HG02623 (cell line): Measurements from ENCODE around the gene GNAS-AS1.

Experiments
- ATAC-seq: cut with Tn5 transposase; IDR thresholded peaks from one replicate; pipeline ENCODE4 v1.9.1; 2021; ENCODE audit warnings: moderate library complexity; ENCODE audit not compliant: unreplicated experiment

The GNAS-AS1 gene

DNA sequence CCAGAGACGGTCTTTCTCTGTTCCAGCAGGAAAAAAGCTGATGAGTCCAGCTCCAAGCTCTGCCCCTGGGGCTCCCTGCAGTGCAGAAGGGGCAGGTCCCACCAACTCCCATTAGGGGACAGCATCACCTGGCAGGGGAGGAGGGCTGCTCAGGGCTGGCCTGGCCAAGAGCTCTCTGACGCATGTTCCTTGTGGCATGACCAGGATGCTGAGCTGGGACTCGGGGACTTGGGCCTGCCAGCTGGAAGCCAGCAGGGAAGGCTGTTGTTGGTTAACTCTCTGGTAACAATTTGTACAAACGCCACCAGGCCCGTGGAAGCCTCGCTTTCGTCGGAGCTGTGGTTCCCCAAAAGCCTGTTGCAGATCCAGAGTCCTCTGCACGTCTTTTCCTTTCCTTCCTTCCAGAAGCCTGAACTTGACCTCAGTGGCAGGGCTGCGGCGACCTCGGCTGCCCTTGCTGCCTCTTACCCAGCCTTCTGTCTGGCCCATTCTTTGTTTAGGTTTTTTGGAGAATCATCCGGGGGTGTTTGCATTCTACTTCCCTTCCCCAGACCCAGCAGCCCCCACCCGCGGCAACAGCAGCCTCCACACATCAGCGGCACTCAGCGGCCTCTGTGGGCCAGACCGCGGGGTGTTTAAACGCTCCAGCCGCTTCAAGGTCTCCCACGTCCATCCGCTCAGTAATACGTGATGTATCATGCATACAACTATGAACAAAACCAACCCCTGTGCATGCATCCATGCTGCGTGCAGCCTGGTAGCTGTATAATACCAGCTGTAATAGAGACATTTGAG is 63.3 kb downstream of the GNAS-AS1 start:
- no peak for ATAC-seq

DNA sequence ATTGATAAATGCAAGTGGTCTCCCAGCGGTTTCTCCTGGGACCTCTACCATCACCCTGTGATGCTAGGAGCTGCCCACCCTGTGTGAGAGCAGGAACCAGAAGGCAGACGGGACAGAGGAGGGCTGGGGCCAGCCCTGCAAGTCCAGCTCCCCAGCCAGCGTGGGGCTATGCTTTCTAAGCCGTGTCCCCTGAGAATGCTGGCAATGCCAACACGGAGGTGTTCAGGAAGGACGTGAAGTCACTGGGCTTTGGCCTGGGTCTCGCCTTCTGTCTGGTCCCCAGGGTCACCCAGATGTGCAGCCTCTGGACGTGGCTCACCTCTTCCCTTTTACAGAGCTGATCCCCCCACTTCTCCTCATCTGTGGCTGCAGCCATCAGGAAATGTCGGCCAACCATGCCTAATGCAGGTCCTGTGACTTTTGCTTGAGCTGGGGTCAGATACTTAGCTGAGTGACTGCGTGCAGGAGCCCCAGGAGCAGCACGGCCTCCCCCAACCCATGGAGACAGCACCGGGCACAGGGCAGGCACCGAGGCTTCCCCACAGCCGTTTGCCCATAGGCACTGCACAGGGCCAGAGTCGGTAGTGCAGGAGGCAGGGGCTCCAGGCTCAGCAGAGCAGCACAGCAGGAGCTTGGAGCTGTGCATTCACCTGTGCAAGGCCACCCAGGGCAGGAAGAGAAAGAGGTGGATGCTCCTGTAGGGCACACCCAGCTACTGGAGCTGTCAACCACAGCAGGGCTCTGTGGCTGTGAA is 66.2 kb downstream of the GNAS-AS1 start:
- no peak for ATAC-seq

DNA sequence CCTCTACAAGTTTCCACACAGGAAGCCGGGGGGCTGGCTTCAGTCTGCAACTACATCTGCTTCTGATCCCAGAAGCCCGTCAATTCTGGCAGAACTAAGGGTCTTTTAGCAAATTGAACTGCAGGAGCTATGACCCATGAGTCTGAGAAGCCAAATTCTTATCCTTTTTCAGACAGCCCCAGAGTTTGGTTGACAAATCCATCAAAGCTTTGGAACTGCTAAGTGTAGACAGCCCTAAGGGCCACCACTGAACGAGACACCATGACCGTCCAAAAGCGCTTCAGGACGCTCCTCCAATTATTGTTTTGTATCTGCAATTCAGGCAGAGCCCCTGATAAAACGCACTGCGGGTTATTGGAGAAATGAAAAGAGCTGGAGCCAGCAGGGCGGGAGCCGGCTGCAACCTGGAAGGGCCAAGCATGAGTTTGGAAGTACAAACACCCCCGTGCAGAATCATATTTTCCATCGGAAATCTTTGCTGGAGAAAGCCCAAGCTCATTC is 67.1 kb downstream of the GNAS-AS1 start:
- ATAC-seq, result no peak

DNA sequence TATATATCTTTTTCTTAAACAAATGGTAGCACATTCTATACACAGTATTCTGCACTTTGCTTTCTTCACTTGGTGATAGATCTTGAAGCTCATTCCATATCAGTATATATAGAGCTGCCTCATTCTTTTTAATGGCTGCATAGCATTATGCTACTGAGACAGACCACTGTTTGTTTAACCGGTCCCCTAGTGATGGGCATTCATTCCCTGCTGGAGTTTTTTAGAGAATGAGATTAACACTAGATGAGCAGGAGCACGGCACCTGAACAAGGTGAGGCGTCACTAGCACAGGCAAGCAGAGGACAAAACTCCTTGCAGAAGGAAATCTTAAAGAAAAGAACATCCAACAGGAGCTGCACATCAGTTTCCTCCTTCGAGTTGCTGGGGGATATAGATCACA is 69.6 kb downstream of the GNAS-AS1 start:
- no peak for ATAC-seq

DNA sequence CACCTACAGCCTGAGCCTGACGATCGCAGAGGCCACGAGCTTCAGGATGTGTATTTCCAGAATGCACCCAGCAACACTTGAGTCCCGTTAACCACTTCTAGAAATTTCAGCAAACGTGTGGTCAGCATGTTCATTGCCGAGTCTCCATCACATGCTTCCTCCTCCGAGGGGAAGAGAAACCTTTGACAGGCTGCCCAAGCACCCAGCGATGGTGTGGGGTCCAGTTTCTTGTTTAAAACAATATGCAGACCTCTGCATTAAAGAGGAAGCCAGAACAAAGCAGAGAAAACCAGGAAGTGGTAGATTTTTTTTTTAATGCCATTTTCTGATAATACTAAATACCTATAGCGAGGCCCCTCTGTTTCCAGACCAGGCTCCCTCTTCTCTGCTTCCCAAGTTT is 71.9 kb downstream of the GNAS-AS1 start:
- ATAC-seq, result no peak

DNA sequence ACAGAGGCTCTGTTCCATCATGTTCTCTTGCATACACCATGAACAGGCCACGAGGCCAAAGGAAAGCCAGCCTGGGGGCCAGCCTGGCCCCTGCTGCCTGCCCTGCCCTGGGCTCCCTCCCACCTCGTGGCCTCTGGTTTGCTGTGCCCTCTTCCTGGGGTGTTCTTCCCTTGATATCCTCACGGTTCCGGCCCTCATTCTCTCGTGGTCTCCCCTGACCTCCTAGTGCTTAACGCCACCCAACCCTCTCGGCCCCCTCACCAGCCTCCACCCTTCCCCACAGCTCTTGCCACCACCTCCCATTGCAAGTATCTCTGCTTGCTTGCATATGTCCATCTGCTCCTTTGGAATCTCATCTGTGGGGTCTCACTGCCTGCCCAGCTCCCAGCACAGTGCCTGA is 73.0 kb downstream of the GNAS-AS1 start:
- ATAC-seq, result no peak

DNA sequence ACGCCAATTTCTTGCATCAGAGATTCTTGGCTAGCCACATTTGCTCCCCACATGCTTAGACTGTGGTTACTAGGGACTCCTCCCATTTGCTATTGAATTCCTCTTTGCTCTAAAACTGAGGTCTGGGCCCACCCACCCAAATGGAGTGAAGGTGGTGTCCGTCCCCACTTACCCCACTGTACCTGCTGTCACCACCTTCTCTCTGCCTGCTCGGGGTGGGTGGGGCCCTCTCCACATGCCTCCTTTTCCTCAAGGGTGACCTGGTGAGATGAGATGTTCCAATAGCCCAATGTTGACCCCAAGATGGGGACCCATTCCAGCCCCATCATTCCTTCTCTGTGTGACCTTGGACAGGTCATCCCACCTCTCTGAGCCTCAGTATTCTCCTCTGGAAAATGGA is 74.6 kb downstream of the GNAS-AS1 start:
- no peak for ATAC-seq

DNA sequence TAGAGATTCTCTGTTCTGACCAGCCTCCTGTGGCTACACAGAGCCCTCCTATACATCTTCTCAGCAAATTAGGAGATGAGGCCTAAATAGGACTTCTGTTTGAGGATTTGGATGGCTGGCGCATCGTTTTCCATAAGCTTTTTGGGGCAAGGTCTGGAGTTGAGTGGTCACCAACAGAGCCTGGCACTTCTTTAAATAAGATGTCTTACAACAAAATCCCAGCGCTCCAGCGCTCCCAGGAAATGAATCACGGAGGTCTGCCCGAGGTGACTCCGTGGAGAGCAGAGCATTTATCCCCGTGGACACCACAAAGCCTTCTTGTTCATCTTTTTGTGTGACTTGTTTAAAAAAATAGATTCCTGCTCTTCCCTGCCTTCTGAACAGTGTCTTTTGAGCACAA is 75.3 kb downstream of the GNAS-AS1 start:
- no peak for ATAC-seq

DNA sequence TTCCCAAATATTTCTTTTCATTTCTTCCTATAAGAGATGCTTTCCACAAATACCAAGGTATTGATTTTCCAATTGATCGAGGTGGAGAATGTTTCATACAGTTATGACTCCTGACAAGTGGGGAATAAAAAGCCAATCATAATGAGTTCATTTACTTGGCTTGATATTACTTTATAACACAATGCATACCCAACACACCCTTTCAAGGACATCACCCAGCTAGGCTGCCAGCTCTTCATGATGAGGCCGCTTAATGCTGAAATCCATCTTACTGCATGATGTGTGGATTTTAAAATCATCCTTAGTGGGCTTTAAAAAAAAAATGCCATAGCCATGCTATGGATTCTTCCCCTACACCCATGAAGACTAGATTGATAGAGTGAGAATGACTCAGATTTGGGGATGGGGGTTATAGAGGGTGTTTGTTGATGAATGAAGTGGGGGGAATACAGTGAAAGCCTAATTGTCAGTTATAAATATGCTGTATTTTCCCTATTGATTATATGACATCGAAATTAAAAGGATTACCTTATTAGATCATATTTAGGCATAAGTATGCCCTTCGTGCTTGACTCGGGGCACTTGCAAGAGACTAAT is 75.9 kb downstream of the GNAS-AS1 start:
- ATAC-seq, result no peak

DNA sequence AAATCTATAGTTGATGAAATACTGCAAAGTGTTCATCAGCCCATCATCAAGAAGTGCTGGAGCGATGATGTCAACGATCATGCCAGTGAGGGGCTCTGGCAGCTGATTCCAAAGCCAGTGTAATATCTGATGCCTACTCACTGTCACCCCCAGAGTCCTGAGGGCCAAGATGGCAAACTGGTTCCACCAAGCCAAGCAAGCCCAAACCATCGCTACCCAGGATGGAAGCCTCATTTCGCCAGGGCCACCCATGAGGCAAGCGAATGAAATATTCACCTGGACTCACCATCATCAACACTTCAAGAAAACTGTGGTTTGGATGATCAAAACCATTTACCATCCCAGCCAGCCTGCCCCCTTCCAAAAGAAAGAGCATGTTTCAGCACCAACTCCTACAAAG is 76.5 kb downstream of the GNAS-AS1 start:
- no peak for ATAC-seq

DNA sequence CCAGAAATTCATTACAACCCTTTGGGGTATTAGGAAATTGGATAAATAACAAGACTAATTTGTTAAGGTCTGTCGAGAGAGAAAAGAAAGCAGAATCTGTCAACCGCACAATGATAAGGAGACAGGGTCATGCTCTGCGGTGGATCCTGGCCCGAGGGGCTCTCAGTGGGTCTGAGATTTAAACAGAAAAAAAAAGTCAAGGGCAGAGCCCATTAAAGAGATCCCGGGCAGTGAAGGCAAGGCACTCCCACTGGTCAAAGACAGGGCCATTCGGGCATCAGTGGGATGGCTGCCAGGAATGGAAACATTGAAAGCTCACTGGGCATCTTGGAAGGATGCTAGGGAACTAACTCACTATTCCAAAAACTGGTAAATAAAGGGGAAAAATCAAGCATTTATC is 77.9 kb downstream of the GNAS-AS1 start:
- no peak for ATAC-seq
